ENCODE results near the gene SLC37A2. TPM values are rescaled to one million over a fixed set of nuclear protein-coding genes. Genes with fewer than 3 reads are reported as not detected.

The SLC37A2 gene
- total RNA-seq, 4 donors from 2014 or later = 0.88 to 6.6 (median 2.6) TPM

- no peak overlapping the region for H3K4me3 ChIP-seq
- TF ChIP-seq POLR2A (IDR thresholded peaks at IDR 0.05) = no peak
- no peak for DNase-seq
Observed at GRCh38 chr11:125128450-125128849, 65.3 kb downstream of the SLC37A2 start.

GRCh38 chr11:125129316-125129993, 66.3 kb downstream of the SLC37A2 start:
- DNase-seq = no peak
- H3K27ac ChIP-seq = no peak overlapping the region
- no peak overlapping the region for H3K4me3 ChIP-seq
- TF ChIP-seq POLR2A (IDR thresholded peaks at IDR 0.05) = no peak
- no peak for TF ChIP-seq CTCF (IDR thresholded peaks at IDR 0.05)
- no peaks in the 10 kb centered on the region for H3K9me3 ChIP-seq
- no peaks in the 10 kb centered on the region for H3K36me3 ChIP-seq
- no peaks in the 10 kb centered on the region for H3K27me3 ChIP-seq
- no peaks in the 10 kb centered on the region for H3K4me1 ChIP-seq

More at GRCh38 chr11:125128450-125128849, 65.3 kb downstream of the SLC37A2 start:
- Histone ChIP-seq H3K27ac (no peak overlapping the region), H3K9me3 (no peaks in the 10 kb centered on the region), H3K36me3 (no peaks in the 10 kb centered on the region), H3K4me1 (no peaks in the 10 kb centered on the region), H3K27me3 (no peaks in the 10 kb centered on the region)

DNA sequence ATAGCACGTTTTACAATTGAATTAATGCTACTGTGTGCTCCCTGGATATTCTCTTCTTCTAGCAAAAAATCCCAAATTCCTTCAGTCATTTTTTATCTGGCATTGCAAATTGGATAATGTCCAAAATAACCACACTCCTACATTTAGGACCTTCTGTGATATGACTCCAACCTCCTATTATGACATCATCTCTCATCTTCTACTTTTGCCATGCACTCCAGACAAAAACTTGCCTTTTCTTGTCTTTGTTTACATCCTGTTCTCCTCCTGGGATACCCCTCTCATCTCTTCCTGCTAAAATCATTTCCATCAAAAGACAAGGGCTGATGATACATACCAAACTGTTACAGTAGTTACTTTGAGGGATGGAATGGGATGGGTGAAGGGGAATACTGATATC, 69.0 kb downstream of the SLC37A2 start:
- no peak for DNase-seq
- Histone ChIP-seq H3K27me3 (no peaks in the 10 kb centered on the region), H3K27ac (no peak overlapping the region), H3K4me3 (no peak overlapping the region), H3K9me3 (no peaks in the 10 kb centered on the region), H3K36me3 (no peaks in the 10 kb centered on the region), H3K4me1 (no peaks in the 10 kb centered on the region)
- no peak for TF ChIP-seq POLR2A (IDR thresholded peaks at IDR 0.05)
- TF ChIP-seq CTCF (IDR thresholded peaks at IDR 0.05) = no peak

DNA sequence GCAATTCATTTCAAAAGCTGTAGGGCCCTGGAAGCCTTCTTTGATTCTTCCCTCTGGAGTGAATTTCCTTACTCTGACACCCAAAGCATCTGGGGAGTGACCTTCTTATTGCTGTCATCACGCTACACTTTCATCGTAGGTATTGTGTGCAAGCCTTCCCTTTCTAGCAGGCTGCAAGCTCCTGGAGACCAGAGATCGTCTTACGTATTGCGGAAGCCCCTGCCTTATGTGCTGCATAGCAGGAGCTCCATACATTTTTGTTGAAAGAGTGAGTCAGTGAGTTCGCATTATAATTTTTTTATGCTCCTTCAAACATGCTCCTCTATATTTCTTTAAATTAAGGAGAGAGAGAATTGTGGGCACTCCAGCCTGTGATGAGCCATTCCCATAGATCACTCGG, 69.5 kb downstream of the SLC37A2 start:
- H3K36me3 ChIP-seq = no peaks in the 10 kb centered on the region
- no peaks in the 10 kb centered on the region for H3K4me1 ChIP-seq
- no peaks in the 10 kb centered on the region for H3K9me3 ChIP-seq
- no peaks in the 10 kb centered on the region for H3K27me3 ChIP-seq
- no peak for DNase-seq
- TF ChIP-seq POLR2A (IDR thresholded peaks at IDR 0.05) (no peak), CTCF (IDR thresholded peaks at IDR 0.05) (no peak)
- H3K4me3 ChIP-seq = no peak overlapping the region
- no peak overlapping the region for H3K27ac ChIP-seq

GRCh38 chr11:125136001-125136400, 72.9 kb downstream of the SLC37A2 start:
- H3K27ac ChIP-seq = no peak overlapping the region
- no peak overlapping the region for H3K4me3 ChIP-seq
- no peak for DNase-seq
- no peak for TF ChIP-seq POLR2A (IDR thresholded peaks at IDR 0.05)
- TF ChIP-seq CTCF (IDR thresholded peaks at IDR 0.05) = no peak
- no peaks in the 10 kb centered on the region for H3K9me3 ChIP-seq
- H3K36me3 ChIP-seq = no peaks in the 10 kb centered on the region
- H3K4me1 ChIP-seq = no peaks in the 10 kb centered on the region
- H3K27me3 ChIP-seq = no peaks in the 10 kb centered on the region

DNA sequence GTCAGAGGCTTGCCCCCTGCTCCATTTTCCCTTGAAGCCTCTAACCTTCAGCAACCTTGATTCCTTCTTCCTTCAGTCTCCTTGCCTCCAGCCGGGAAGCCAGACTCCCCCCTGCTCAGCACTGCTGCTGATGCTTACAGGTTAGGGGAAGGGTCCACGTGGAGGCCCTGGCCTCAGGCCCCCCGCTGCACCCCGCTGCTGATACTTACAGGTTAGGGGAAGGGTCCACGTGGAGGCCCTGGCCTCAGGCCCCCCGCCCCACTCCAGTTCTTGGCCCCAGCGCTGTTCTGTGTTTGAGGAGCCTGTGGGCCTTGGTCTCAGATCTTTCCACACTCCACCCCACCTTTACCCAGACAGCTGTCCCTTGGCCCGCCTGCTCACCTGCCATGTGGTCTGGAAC, 75.9 kb downstream of the SLC37A2 start:
- no peak for DNase-seq
- H3K9me3 ChIP-seq = no peaks in the 10 kb centered on the region
- H3K36me3 ChIP-seq = no peaks in the 10 kb centered on the region
- no peak overlapping the region for H3K4me3 ChIP-seq
- H3K4me1 ChIP-seq = no peaks in the 10 kb centered on the region
- no peak overlapping the region for H3K27ac ChIP-seq
- H3K27me3 ChIP-seq = no peaks in the 10 kb centered on the region
- TF ChIP-seq CTCF (IDR thresholded peaks at IDR 0.05) (no peak), POLR2A (IDR thresholded peaks at IDR 0.05) (no peak)
